Trophoblast cell (in vitro differentiated cells and primary cell): Measurements from ENCODE around the gene NANOS3.

Experiments used
- DNase-seq, 2 donors: peaks; one replicate each; pipeline ENCODE4 v3.0.0-alpha.2; 2016
- H2AFZ ChIP-seq: 2 replicates; pipeline ENCODE4 v1.6.1; 2013; ENCODE audit warnings: low read length, moderate library complexity, mild to moderate bottlenecking; ENCODE audit not compliant: insufficient read depth, poor library complexity
- H2AK5ac ChIP-seq: 2 replicates; pipeline ENCODE4 v1.6.1; 2013; ENCODE audit warnings: mild to moderate bottlenecking, low read length
- H2BK120ac ChIP-seq: 2 replicates; pipeline ENCODE4 v1.6.1; 2013; ENCODE audit warnings: low read length, mild to moderate bottlenecking, moderate library complexity; ENCODE audit not compliant: insufficient read depth, poor library complexity
- H2BK12ac ChIP-seq: 2 replicates; pipeline ENCODE4 v1.6.1; 2013; ENCODE audit warnings: mild to moderate bottlenecking, low read length, moderate library complexity
- H2BK5ac ChIP-seq: 2 replicates; pipeline ENCODE4 v1.6.1; 2013; ENCODE audit warnings: low read length, low read depth, moderate library complexity, mild to moderate bottlenecking; ENCODE audit not compliant: poor library complexity
- H3K14ac ChIP-seq: 2 replicates; pipeline ENCODE4 v1.6.1; 2013; ENCODE audit warnings: mild to moderate bottlenecking, low read length
- H3K18ac ChIP-seq: 2 replicates; pipeline ENCODE4 v1.6.1; 2013; ENCODE audit warnings: mild to moderate bottlenecking, low read length
- H3K23ac ChIP-seq: 2 replicates; pipeline ENCODE4 v1.6.1; 2013; ENCODE audit warnings: low read length
- H3K27ac ChIP-seq: 2 replicates; pipeline ENCODE4 v1.5.1; 2013; ENCODE audit warnings: low read depth, mild to moderate bottlenecking, inconsistent platforms, low read length, moderate library complexity
- H3K27me3 ChIP-seq: 2 replicates; pipeline ENCODE4 v1.6.1; 2013; ENCODE audit warnings: inconsistent platforms, mild to moderate bottlenecking, low read length, moderate library complexity; ENCODE audit not compliant: insufficient read depth
- H3K36me3 ChIP-seq, 2 experiments: 1 replicate in 1 of 2; 2 replicates in 1 of 2; pipeline ENCODE4 v1.6.1; 2013; ENCODE audit warnings: low read length in 2 of 2, mild to moderate bottlenecking in 2 of 2, moderate library complexity in 1 of 2; ENCODE audit not compliant: insufficient read depth in 2 of 2, control insufficient read depth in 1 of 2
- H3K4ac ChIP-seq: 2 replicates; pipeline ENCODE4 v1.6.1; 2013; ENCODE audit warnings: low read depth, mild to moderate bottlenecking, low read length, moderate library complexity
- H3K4me1 ChIP-seq, 2 experiments: 1 replicate in 1 of 2; 2 replicates in 1 of 2; pipeline ENCODE4 v1.6.1; 2013; ENCODE audit warnings: low read length in 2 of 2, mild to moderate bottlenecking in 2 of 2, moderate library complexity in 1 of 2; ENCODE audit not compliant: insufficient read depth in 2 of 2, control insufficient read depth in 1 of 2
- H3K4me2 ChIP-seq: 2 replicates; pipeline ENCODE4 v1.6.1; 2013; ENCODE audit warnings: inconsistent platforms, mild to moderate bottlenecking, low read length, moderate library complexity
- H3K4me3 ChIP-seq: 2 replicates; pipeline ENCODE4 v1.5.1; 2013; ENCODE audit warnings: mild to moderate bottlenecking, low read depth, low read length, inconsistent platforms
- H3K79me1 ChIP-seq: one replicate; pipeline ENCODE4 v1.6.1; 2013; ENCODE audit warnings: low read length
- H3K79me2 ChIP-seq: 2 replicates; pipeline ENCODE4 v1.6.1; 2013; ENCODE audit warnings: low read length, mild to moderate bottlenecking; ENCODE audit not compliant: control insufficient read depth, insufficient read depth, poor library complexity
- H3K9ac ChIP-seq: 2 replicates; pipeline ENCODE4 v1.6.1; 2013; ENCODE audit warnings: mild to moderate bottlenecking, low read length
- H3K9me3 ChIP-seq: 2 replicates; pipeline ENCODE4 v1.6.1; 2013; ENCODE audit warnings: low read depth, mild to moderate bottlenecking, control low read depth, inconsistent platforms, low read length; ENCODE audit not compliant: insufficient read depth
- H4K12ac ChIP-seq: 2 replicates; pipeline ENCODE4 v1.6.1; 2013; ENCODE audit warnings: low read depth, mild to moderate bottlenecking, low read length, moderate library complexity
- H4K8ac ChIP-seq: 2 replicates; pipeline ENCODE4 v1.6.1; 2013; ENCODE audit warnings: low read depth, mild to moderate bottlenecking, low read length, moderate library complexity
- H4K91ac ChIP-seq: one replicate; pipeline ENCODE4 v1.6.1; 2013; ENCODE audit warnings: low read depth, mild to moderate bottlenecking, low read length, moderate library complexity
- WGBS: extraction: QIAGEN DNeasy Blood & Tissue Kit; methylation state at CpG from one replicate; pipeline ENCODE4 v1.1.7; 2013; ENCODE audit warnings: missing lambda C conversion rate; ENCODE audit not compliant: insufficient read length, insufficient coverage; ENCODE audit errors: extremely low coverage; 5-methylcytosine and 5-hydroxymethylcytosine counted together

NANOS3 gene

GRCh38 chr19:13884726-13885591, 8.0 kb downstream of the NANOS3 start:
- no peak overlapping the region for H2AK5ac ChIP-seq
- no peak overlapping the region for H3K4me3 ChIP-seq
- no peak overlapping the region for H2BK5ac ChIP-seq
- no peak overlapping the region for H4K8ac ChIP-seq
- H3K79me2 ChIP-seq: no peaks in the 10 kb centered on the region
- H3K18ac ChIP-seq: no peak overlapping the region
- H3K23ac ChIP-seq: no peak overlapping the region
- H2BK120ac ChIP-seq: no peak overlapping the region
- H3K27me3 ChIP-seq: no peaks in the 10 kb centered on the region
- no peaks in the 10 kb centered on the region for H3K36me3 ChIP-seq
- no peak overlapping the region for H3K9ac ChIP-seq
- no CpG with 5 or more reads among the region's 26 CpGs for WGBS
- peaks cover 12% of the 10 kb centered on the region for H3K79me1 ChIP-seq
- DNase-seq: no peak
- no peak overlapping the region for H3K4me2 ChIP-seq
- H3K27ac ChIP-seq: no peak overlapping the region
- no peak overlapping the region for H4K12ac ChIP-seq
- peaks cover 20 to 22% of the 10 kb centered on the region in 2 experiments for H3K4me1 ChIP-seq
- no peak overlapping the region for H4K91ac ChIP-seq
- H3K14ac ChIP-seq: no peak overlapping the region
- H2AFZ ChIP-seq: no peak overlapping the region
- no peak overlapping the region for H3K4ac ChIP-seq
- no peak overlapping the region for H2BK12ac ChIP-seq
- H3K9me3 ChIP-seq: no peaks in the 10 kb centered on the region

- no peak overlapping the region for H2BK12ac ChIP-seq
- WGBS: no CpG with 5 or more reads among the region's 20 CpGs
Measured at GRCh38 chr19:13885826-13886365, 9.0 kb downstream of the NANOS3 start.

DNA sequence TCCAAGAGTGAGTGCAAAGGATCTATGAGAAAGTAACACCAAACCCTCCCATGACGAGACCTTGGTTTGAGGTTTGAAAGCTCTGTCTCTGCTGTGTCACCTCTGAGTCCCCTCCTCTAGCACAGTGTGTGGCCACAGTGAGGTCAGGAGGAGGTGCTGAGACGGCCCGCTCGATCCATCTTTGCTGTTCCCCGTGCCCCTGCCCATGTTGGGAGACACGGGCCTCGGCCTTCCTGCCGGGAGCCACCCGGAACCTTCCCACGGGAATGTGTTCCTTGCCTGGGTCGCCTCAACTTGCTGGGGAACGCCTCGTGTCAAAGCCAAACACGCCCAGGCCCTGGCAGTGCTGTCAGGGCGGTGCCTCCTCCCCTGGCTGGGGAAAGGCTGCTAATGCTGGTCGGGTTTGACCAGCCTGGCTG, 10.1 kb downstream of the NANOS3 start:
- Histone ChIP-seq H3K4me2 (no peak overlapping the region), H3K9me3 (no peaks in the 10 kb centered on the region), H2AFZ (no peak overlapping the region), H2BK120ac (no peak overlapping the region), H4K8ac (no peak overlapping the region), H3K27ac (no peak overlapping the region), H3K27me3 (no peaks in the 10 kb centered on the region), H4K91ac (no peak overlapping the region), H3K36me3 (no peaks in the 10 kb centered on the region), H3K9ac (no peak overlapping the region), H3K4me1 (peaks cover 4 to 5% of the 10 kb centered on the region in 2 experiments), H2AK5ac (no peak overlapping the region), H2BK12ac (no peak overlapping the region), H3K14ac (no peak overlapping the region), H3K4me3 (no peak overlapping the region), H3K23ac (no peak overlapping the region), H3K79me1 (peaks cover under 1% of the 10 kb centered on the region), H3K79me2 (no peaks in the 10 kb centered on the region), H3K18ac (no peak overlapping the region), H2BK5ac (no peak overlapping the region), H4K12ac (no peak overlapping the region), H3K4ac (no peak overlapping the region)
- DNase-seq: no peak
- WGBS: no CpG with 5 or more reads among the region's 16 CpGs

More at GRCh38 chr19:13885826-13886365, 9.0 kb downstream of the NANOS3 start:
- Histone ChIP-seq H4K12ac (no peak overlapping the region), H2BK5ac (no peak overlapping the region), H3K79me1 (peaks cover 6% of the 10 kb centered on the region), H2AFZ (no peak overlapping the region), H2BK120ac (no peak overlapping the region), H3K4ac (no peak overlapping the region), H3K4me2 (no peak overlapping the region), H3K4me1 (peaks cover 13 to 15% of the 10 kb centered on the region in 2 experiments), H3K9me3 (no peaks in the 10 kb centered on the region), H3K27me3 (no peaks in the 10 kb centered on the region), H2AK5ac (no peak overlapping the region), H3K18ac (no peak overlapping the region), H4K91ac (no peak overlapping the region), H3K27ac (no peak overlapping the region), H3K23ac (no peak overlapping the region), H3K4me3 (no peak overlapping the region), H3K79me2 (no peaks in the 10 kb centered on the region), H4K8ac (no peak overlapping the region), H3K36me3 (no peaks in the 10 kb centered on the region), H3K14ac (no peak overlapping the region), H3K9ac (no peak overlapping the region)
- no peak for DNase-seq

DNA sequence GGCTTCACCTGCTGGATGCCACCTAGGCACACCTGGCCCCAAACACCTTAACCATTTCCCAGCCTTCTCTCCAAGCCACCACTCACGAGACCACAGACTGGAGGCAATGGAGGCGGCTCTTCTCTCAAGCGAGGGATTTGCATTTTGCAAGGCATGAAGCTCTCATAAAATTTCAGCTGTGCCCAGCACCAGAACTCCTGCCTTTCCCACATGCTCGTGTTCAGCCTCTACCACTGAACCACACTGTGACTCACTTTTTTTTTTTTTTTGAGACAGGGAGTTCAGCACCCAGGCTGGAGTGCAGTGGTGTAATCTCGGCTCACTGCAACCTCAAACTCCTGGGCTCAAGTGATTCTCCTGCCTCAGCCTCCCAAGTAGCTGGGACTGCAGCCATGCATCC, 10.6 kb downstream of the NANOS3 start:
- H4K12ac ChIP-seq: no peak overlapping the region
- DNase-seq: no peak
- H3K23ac ChIP-seq: no peak overlapping the region
- no peak overlapping the region for H3K4ac ChIP-seq
- H3K4me3 ChIP-seq: no peak overlapping the region
- no peak overlapping the region for H4K91ac ChIP-seq
- H4K8ac ChIP-seq: no peak overlapping the region
- H2AK5ac ChIP-seq: no peak overlapping the region
- no peak overlapping the region for H3K4me2 ChIP-seq
- H2BK5ac ChIP-seq: no peak overlapping the region
- no CpG with 5 or more reads among the region's 5 CpGs for WGBS
- H2AFZ ChIP-seq: no peak overlapping the region
- H3K18ac ChIP-seq: no peak overlapping the region
- H3K4me1 ChIP-seq: peaks cover 4% of the 10 kb centered on the region in 2 experiments
- no peak overlapping the region for H3K14ac ChIP-seq
- H3K79me1 ChIP-seq: no peaks in the 10 kb centered on the region
- no peak overlapping the region for H2BK120ac ChIP-seq
- H3K36me3 ChIP-seq: no peaks in the 10 kb centered on the region
- H3K9ac ChIP-seq: no peak overlapping the region
- H2BK12ac ChIP-seq: no peak overlapping the region
- no peaks in the 10 kb centered on the region for H3K27me3 ChIP-seq
- no peaks in the 10 kb centered on the region for H3K79me2 ChIP-seq
- no peak overlapping the region for H3K27ac ChIP-seq
- no peaks in the 10 kb centered on the region for H3K9me3 ChIP-seq
